MCF 10A (cell line): ENCODE measurements around the gene HTRA3. TPM values are rescaled to one million over a fixed set of nuclear protein-coding genes. Genes with fewer than 3 reads are reported as not detected.

Experiments used
- BruUV-seq: library from RNA; stranded (reverse); fragments of 400-500 nt; replicated peaks from 2 replicates; lab custom pipeline; 2021; lab: Mats Ljungman, UMichigan
- CTCF ChIA-PET: fragments of 300-600 bp; sonication (Branson Sonifier 250); formaldehyde crosslinking; extraction: SDS; loops from one replicate; lab custom pipeline; 2021; ENCODE audit warnings: antibody characterized with exemption, inconsistent platforms; lab: Yijun Ruan, JAX
- POLR2A ChIA-PET: fragments of 300-600, 350-650 bp; sonication (Branson Sonifier 250); formaldehyde crosslinking; extraction: SDS; loops from one replicate; lab custom pipeline; 2020; ENCODE audit warnings: antibody characterized with exemption, inconsistent platforms; lab: Yijun Ruan, JAX
- DNase-seq: peaks from one replicate; pipeline ENCODE4 v3.0.0-alpha.2; 2018; ENCODE audit not compliant: unreplicated experiment
- H3K27ac Mint-ChIP-seq: one replicate; pipeline ENCODE4 v1.8.0; 2022; ENCODE audit warnings: mild to moderate bottlenecking, low read depth, mixed read lengths; ENCODE audit not compliant: unreplicated experiment
- H3K27me3 Mint-ChIP-seq: one replicate; pipeline ENCODE4 v1.8.0; 2022; ENCODE audit warnings: mixed read lengths; ENCODE audit not compliant: insufficient read depth, unreplicated experiment
- H3K36me3 Mint-ChIP-seq: one replicate; pipeline ENCODE4 v1.8.0; 2022; ENCODE audit warnings: mild to moderate bottlenecking, moderate library complexity, mixed read lengths; ENCODE audit not compliant: insufficient read depth, unreplicated experiment
- H3K4me1 Mint-ChIP-seq: one replicate; pipeline ENCODE4 v1.8.0; 2022; ENCODE audit warnings: mixed read lengths; ENCODE audit not compliant: insufficient read depth, unreplicated experiment
- H3K4me3 Mint-ChIP-seq: one replicate; pipeline ENCODE4 v1.8.0; 2022; ENCODE audit warnings: mild to moderate bottlenecking, moderate library complexity, mixed read lengths; ENCODE audit not compliant: unreplicated experiment
- H3K9me3 Mint-ChIP-seq: one replicate; pipeline ENCODE4 v1.8.0; 2022; ENCODE audit warnings: mixed read lengths; ENCODE audit not compliant: unreplicated experiment
- CTCF ChIP-seq: fragments of 200-600 bp; IDR thresholded peaks from one replicate; pipeline ENCODE4 v1.8.0; 2022; ENCODE audit warnings: antibody characterized with exemption, mild to moderate bottlenecking; ENCODE audit not compliant: unreplicated experiment
- intact Hi-C: fragments of 100-400 bp; cut with micrococcal nuclease; formaldehyde crosslinking; loops from 2 replicates; pipeline ENCODE4 v1.14.1; 2022
- total RNA-seq: library from RNA; stranded (reverse); gene quantifications from 2 replicates; pipeline ENCODE4 v1.2.3, GENCODE V29; 2022

The HTRA3 gene
- total RNA-seq, 1 experiment from 2014 or later = not detected

DNA sequence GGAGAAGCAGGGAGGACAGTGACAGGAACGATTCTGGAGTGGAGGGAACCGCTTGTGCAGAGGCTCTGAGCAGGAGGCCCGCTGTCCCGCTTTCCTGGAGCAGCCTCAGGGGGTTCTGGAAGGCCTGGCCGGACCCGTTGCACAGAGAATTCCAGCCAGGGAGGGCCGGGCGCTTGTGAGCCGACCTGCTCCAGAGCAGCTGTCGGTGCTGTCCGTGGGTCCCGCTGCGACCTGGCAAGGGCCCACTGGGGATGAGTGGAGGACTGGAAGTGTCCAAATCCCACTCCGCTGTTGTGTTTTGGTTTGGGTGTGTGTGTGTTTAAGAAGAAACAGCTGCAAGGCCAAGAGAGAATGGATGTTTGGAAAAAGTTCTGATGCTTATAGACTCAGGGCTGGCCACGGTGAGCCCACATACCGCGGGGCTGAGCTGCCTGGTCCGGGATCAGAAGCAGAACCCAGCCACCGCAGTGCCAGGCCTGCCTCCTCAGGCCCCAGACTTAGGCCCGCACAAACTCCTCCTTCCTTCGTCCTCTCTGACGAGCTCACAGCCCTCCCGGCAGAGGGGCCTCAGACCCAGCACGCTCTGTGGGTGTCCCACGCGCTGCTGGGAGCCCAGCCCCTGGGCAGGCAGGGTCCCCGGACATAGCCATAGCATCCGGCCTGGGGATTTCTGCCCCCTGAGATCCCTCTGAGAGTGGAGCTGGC is 73.9 kb downstream of the HTRA3 start:
- Mint-ChIP-seq H3K36me3 (no peaks in the 10 kb centered on the region), H3K4me3 (no peak overlapping the region), H3K9me3 (peaks cover 8% of the 10 kb centered on the region), H3K27ac (no peak overlapping the region), H3K27me3 (no peaks in the 10 kb centered on the region), H3K4me1 (no peaks in the 10 kb centered on the region)
- BruUV-seq = no TSS peak
- POLR2A ChIA-PET = interaction anchor here (0.6 kb wide), 1 partner anchor 1383 kb away, joined by 3 read pairs; no protein-coding TSS in a partner anchor
- DNase-seq = no peak
- intact Hi-C loops = no loop called here
- CTCF ChIA-PET = no interaction called here
- no peak for TF ChIP-seq CTCF

DNA sequence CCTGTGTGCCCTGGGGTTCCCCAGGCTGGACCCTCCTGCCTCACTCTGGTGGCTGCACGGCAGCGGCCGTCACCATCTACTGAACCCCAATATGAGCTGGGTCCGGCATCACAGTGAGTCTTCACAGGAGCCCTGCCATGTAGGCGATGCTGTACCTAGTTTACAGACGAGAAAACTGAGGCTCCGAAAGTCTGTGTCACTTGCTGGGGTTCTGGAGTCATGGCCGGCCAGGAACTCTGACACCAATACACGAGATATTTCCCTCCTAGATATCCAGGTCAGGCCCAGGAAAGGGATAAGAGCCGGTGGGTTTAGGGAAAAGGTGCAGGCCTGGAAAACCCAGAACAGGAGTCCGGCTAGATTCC is 74.4 kb downstream of the HTRA3 start:
- H3K9me3 Mint-ChIP-seq = peaks cover 3% of the 10 kb centered on the region
- no TSS peak for BruUV-seq
- POLR2A ChIA-PET = interaction anchor here (0.6 kb wide), 1 partner anchor 1383 kb away, joined by 3 read pairs; no protein-coding TSS in a partner anchor
- no peak overlapping the region for H3K4me3 Mint-ChIP-seq
- no peak for DNase-seq
- H3K27ac Mint-ChIP-seq = no peak overlapping the region
- no peak for TF ChIP-seq CTCF
- no peaks in the 10 kb centered on the region for H3K36me3 Mint-ChIP-seq
- no peaks in the 10 kb centered on the region for H3K27me3 Mint-ChIP-seq
- no peaks in the 10 kb centered on the region for H3K4me1 Mint-ChIP-seq
- intact Hi-C loops = no loop called here
- CTCF ChIA-PET = no interaction called here

DNA sequence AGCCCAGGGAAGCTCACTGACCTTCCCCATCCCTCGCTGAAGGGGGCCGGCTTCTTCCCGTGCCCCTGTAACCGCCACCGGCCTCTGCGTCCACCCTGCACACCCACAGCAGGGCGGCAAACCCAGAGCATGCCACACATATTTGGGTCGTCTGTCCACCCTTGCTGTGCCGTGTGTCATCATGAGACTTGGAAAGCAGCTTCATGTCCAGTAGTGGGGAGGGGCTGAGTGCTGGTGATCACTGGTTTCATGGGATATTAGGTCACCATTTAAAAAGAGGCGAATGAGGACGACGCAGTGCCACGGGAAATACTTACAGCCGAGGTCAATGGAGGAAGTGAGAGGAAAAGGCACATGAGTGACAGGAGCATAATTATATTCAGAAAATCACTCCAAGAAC is 74.8 kb downstream of the HTRA3 start:
- no TSS peak for BruUV-seq
- intact Hi-C loops = no loop called here
- ChIA-PET POLR2A (no interaction called here), CTCF (interaction anchor here (0.6 kb wide), 1 partner anchor 250 kb away, joined by 3 read pairs; no protein-coding TSS in a partner anchor)
- Mint-ChIP-seq H3K4me3 (no peak overlapping the region), H3K9me3 (no peaks in the 10 kb centered on the region), H3K36me3 (no peaks in the 10 kb centered on the region), H3K27me3 (no peaks in the 10 kb centered on the region), H3K4me1 (no peaks in the 10 kb centered on the region), H3K27ac (no peak overlapping the region)
- TF ChIP-seq CTCF = no peak
- no peak for DNase-seq

DNA sequence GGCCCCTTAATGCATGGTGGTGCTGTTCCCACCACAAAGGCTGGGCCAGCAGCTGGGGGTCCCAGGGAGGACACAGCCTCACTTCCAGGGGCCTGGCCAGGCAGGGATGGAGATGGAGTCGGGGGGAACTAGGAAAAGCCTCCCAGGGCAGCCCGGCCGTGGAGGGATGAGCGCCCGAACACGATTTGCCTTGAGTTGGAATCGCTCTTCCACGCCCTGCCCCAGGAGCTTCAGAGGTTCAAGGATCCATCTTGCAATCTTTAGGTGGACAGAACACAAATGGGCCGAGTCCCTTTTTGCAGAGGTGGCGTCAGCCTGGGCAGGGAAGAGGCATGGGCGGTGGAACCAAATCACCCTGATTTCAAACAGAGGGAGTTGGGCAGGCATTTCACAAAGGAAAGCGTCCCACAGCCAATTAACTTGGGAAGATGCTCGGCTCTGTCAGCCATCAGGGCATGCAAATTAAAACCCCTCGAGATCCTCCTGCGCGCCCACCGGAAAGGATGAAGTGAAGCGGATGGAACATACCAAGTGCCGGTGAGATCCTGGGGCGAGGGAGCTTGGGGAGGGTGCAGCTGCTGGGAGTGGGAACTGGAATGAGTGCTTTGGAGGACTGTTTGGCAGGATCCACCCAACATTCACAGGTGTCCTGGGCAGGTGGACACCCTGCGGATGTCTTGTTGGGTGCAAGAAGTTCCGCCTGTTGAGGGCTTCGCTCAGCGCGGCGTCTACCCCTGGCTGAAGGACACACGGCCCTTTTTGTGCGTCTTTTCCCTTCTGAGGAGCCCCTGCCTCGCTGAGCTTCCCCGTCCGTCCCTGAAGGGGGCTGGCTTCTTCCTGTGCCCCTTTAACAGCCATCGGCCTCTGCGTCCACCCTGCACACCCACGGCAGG is 75.7 kb downstream of the HTRA3 start:
- no peaks in the 10 kb centered on the region for H3K27me3 Mint-ChIP-seq
- no peaks in the 10 kb centered on the region for H3K36me3 Mint-ChIP-seq
- no peak overlapping the region for H3K27ac Mint-ChIP-seq
- DNase-seq = no peak
- BruUV-seq = no TSS peak
- no peak for TF ChIP-seq CTCF
- H3K4me3 Mint-ChIP-seq = no peak overlapping the region
- H3K9me3 Mint-ChIP-seq = no peaks in the 10 kb centered on the region
- intact Hi-C loops = no loop called here
- CTCF ChIA-PET = interaction anchor here (0.6 kb wide), 1 partner anchor 249 kb away, joined by 3 read pairs; no protein-coding TSS in a partner anchor
- POLR2A ChIA-PET = no interaction called here
- H3K4me1 Mint-ChIP-seq = no peaks in the 10 kb centered on the region
